ENCODE results near the gene FAM174C.

DNA sequence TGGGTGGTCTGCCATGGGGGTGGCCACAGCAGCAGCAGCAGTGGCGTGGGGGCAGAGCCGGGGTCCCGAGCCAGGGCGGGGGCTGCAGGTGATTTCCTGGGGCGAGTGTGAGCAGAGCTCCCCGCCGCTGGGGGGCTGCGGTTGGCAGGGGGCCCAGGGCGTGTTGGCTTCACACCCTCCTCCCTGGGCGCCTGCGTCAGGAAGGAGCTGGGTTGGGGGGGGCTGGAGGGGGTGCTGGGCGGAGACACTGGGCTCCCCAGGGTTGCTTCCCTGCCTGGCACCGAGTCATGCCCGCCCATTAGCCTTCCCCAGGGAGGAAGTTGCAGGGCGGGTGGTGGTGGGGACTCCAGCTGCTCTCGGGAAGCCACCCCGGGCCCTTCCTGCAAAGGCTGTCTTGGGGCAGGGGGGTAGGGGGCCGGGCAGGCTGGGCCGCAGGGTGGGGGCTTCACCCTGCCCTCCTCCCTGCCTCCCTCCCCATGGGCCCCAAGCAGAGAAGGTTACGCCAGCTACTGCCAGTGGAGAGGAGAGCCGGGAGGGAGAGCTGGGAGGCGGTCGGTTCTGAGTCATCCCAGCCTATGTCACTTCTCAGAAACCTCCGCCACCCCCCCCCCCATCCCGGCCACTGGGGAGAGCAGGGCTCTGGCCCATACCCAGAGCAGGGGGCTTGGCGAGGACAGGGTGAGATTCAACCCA lies 22.4 kb upstream of the FAM174C start:
- TF ChIP-seq CTCF (IDR thresholded peaks at IDR 0.05) (no peak), ZFX (IDR thresholded peaks at IDR 0.05; ENCODE audit: borderline replicate concordance) (no peak)
